Parathyroid adenoma (tissue), 2 donors: ENCODE data around the gene MTFMT.

ENCODE experiments used
- H2AFZ ChIP-seq: fragments of 300-600 bp; sonication (generic); one replicate; pipeline ENCODE4 v1.7.0; 2017; ENCODE audit warnings: antibody characterized with exemption, mild to moderate bottlenecking
- H3K27ac ChIP-seq: fragments of 300-600 bp; sonication (generic); one replicate; pipeline ENCODE4 v1.7.0; 2017
- H3K27me3 ChIP-seq: fragments of 300-600 bp; sonication (generic); one replicate; pipeline ENCODE4 v1.7.0; 2017; ENCODE audit warnings: low read length; ENCODE audit not compliant: control insufficient read depth, insufficient read depth
- H3K36me3 ChIP-seq: fragments of 300-600 bp; sonication (generic); one replicate; pipeline ENCODE4 v1.7.0; 2017; ENCODE audit warnings: low read length; ENCODE audit not compliant: control insufficient read depth, insufficient read depth
- H3K4me1 ChIP-seq: fragments of 300-600 bp; sonication (generic); one replicate; pipeline ENCODE4 v1.7.0; 2017; ENCODE audit warnings: control low read depth
- H3K4me2 ChIP-seq: fragments of 300-600 bp; sonication (generic); one replicate; pipeline ENCODE4 v1.7.0; 2017; ENCODE audit warnings: low read length
- H3K4me3 ChIP-seq: fragments of 300-600 bp; sonication (generic); one replicate; pipeline ENCODE4 v1.7.0; 2017; ENCODE audit warnings: low read depth, low read length
- H3K79me2 ChIP-seq: fragments of 300-600 bp; sonication (generic); one replicate; pipeline ENCODE4 v1.7.0; 2017; ENCODE audit warnings: control low read depth
- H3K9ac ChIP-seq: fragments of 300-600 bp; sonication (generic); one replicate; pipeline ENCODE4 v1.7.0; 2017; ENCODE audit warnings: mild to moderate bottlenecking
- H3K9me3 ChIP-seq: fragments of 300-600 bp; sonication (generic); one replicate; pipeline ENCODE4 v1.7.0; 2017; ENCODE audit warnings: low read length; ENCODE audit not compliant: control insufficient read depth
- TF ChIP-seq, protein P1 (sequence below): fragments of 300-600 bp; sonication (generic); IDR thresholded peaks from one replicate; pipeline ENCODE4 v1.7.0; 2017; ENCODE audit warnings: antibody characterized with exemption, mild to moderate bottlenecking
- donor health status: primary hyperparathyroidism.

Gene MTFMT

DNA sequence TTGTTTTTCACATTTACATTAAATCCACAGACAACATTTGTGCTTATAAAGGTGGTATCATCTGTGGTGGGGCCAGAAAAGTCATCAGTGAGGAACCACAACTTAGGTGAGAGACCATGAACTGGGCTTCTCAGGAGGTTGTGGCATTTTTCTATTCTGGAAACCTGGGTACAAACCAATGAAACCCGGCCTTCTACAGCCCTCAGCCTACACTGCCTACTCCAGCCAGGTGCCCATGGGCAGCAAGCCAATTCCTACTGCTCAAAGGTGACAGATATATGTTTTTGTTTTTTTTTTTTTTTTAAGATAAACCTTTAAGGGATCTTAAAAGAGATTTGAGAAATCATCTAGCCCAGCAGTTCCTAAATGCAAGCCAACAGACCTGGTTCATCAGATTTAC lies 60.0 kb downstream of the MTFMT start:
- Histone ChIP-seq H3K4me3 (no peak overlapping the region), H3K79me2 (no peaks in the 10 kb centered on the region), H3K36me3 (no peaks in the 10 kb centered on the region), H3K27ac (no peak overlapping the region), H2AFZ (no peak overlapping the region), H3K4me2 (no peak overlapping the region), H3K27me3 (no peaks in the 10 kb centered on the region), H3K9me3 (no peaks in the 10 kb centered on the region), H3K9ac (no peak overlapping the region), H3K4me1 (no peaks in the 10 kb centered on the region)
- TF ChIP-seq, protein P1, sequence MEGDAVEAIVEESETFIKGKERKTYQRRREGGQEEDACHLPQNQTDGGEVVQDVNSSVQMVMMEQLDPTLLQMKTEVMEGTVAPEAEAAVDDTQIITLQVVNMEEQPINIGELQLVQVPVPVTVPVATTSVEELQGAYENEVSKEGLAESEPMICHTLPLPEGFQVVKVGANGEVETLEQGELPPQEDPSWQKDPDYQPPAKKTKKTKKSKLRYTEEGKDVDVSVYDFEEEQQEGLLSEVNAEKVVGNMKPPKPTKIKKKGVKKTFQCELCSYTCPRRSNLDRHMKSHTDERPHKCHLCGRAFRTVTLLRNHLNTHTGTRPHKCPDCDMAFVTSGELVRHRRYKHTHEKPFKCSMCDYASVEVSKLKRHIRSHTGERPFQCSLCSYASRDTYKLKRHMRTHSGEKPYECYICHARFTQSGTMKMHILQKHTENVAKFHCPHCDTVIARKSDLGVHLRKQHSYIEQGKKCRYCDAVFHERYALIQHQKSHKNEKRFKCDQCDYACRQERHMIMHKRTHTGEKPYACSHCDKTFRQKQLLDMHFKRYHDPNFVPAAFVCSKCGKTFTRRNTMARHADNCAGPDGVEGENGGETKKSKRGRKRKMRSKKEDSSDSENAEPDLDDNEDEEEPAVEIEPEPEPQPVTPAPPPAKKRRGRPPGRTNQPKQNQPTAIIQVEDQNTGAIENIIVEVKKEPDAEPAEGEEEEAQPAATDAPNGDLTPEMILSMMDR = no peak

DNA sequence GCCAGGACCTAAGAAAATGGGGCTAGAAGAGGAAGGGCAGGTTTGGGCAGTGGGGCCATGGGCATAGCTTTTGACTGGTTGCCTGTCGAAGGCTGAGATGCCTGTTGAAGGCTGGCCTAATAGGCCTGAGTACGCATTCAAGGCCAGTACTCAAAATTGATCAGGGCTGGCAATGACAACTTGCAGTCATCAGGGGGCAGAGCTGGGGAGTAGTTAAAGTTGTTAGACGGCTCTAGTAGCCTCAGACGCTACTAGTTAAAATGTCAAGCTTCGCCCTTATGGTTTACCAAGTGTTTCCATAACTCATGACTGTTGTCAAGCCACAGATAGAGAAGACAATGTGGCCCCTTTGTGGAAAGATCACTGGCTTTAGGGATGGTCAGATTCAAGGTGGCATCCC lies 68.4 kb downstream of the MTFMT start:
- no peaks in the 10 kb centered on the region for H3K4me1 ChIP-seq
- no peak overlapping the region for H3K27ac ChIP-seq
- no peaks in the 10 kb centered on the region for H3K27me3 ChIP-seq
- no peak overlapping the region for H3K9ac ChIP-seq
- H3K79me2 ChIP-seq = no peaks in the 10 kb centered on the region
- H2AFZ ChIP-seq = no peak overlapping the region
- TF ChIP-seq, protein P1 = no peak
- no peaks in the 10 kb centered on the region for H3K36me3 ChIP-seq
- H3K4me3 ChIP-seq = no peak overlapping the region
- H3K4me2 ChIP-seq = no peak overlapping the region
- no peaks in the 10 kb centered on the region for H3K9me3 ChIP-seq

DNA sequence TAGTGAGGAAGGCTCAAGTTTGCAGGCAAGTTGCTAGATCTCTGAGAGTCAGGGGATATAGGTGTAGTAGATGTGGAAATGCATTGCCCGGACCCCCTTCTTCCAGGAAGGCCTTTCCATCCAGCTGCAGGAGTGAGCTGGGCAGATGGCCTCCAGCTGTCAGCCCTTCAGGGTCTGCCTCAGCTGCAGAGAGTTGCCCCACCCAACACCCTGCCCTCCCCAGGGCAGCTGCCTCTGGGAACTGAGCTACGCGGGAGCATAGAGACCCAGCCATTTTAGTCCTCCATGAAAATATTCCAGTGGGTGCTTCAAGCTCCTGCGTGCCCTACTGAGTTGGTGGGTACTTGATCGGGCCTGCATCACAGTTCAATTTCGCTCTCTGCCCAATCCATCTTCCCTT lies 69.3 kb downstream of the MTFMT start:
- no peak overlapping the region for H2AFZ ChIP-seq
- no peaks in the 10 kb centered on the region for H3K79me2 ChIP-seq
- no peaks in the 10 kb centered on the region for H3K9me3 ChIP-seq
- H3K4me1 ChIP-seq = no peaks in the 10 kb centered on the region
- H3K27me3 ChIP-seq = no peaks in the 10 kb centered on the region
- H3K9ac ChIP-seq = no peak overlapping the region
- no peak overlapping the region for H3K4me2 ChIP-seq
- H3K4me3 ChIP-seq = no peak overlapping the region
- TF ChIP-seq, protein P1 = no peak
- no peak overlapping the region for H3K27ac ChIP-seq
- H3K36me3 ChIP-seq = no peaks in the 10 kb centered on the region

DNA sequence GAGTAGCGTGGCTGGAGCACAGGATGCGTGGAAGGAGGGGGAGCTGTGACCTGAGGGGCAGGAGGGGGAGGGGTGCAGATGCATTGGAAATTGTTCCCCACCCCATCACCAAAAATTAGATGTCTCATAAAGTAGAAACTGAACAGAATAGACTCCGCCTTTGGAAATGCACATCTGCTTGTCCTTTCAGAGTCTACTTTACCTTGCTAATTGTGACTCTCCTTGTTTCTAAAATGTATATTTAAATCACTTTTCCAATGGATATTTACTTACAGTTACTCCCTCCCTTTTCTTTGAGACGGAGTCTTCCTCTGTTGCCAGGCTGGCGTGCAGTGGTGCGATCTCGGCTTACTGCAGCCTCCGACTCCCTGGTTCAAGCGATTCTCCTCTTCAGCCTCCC lies 70.3 kb downstream of the MTFMT start:
- Histone ChIP-seq H3K36me3 (no peaks in the 10 kb centered on the region), H3K27me3 (no peaks in the 10 kb centered on the region), H3K4me1 (no peaks in the 10 kb centered on the region), H3K9me3 (no peaks in the 10 kb centered on the region), H3K9ac (no peak overlapping the region), H3K4me2 (no peak overlapping the region), H3K79me2 (no peaks in the 10 kb centered on the region), H3K27ac (no peak overlapping the region), H3K4me3 (no peak overlapping the region), H2AFZ (no peak overlapping the region)
- TF ChIP-seq, protein P1 = no peak

DNA sequence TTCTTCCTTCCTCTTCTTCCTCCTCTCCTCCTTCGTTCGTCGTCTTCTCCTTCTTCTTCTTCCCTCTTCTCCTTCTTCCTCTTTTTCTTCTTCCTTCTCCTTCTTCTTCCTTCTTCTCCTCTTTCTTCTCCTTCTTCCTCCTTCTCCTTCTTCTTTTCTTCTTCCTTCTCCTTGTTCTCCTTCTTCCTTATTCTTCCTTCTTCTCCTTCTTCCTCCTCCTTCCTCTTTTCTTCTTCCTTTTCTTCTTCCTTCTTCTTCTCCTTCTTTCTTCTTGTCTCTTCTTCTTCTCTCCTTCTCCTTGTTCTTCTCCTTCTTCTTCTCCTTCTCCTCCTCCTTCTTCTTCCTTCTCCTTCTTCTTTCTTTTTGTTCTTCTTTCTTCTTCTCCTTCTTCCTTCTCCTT lies 75.0 kb downstream of the MTFMT start:
- Histone ChIP-seq H3K27me3 (no peaks in the 10 kb centered on the region), H3K36me3 (no peaks in the 10 kb centered on the region), H3K79me2 (no peaks in the 10 kb centered on the region), H3K9me3 (no peaks in the 10 kb centered on the region), H3K27ac (no peak overlapping the region), H3K4me1 (no peaks in the 10 kb centered on the region), H3K9ac (no peak overlapping the region), H3K4me3 (no peak overlapping the region), H2AFZ (no peak overlapping the region), H3K4me2 (no peak overlapping the region)
- TF ChIP-seq, protein P1 = no peak
